HG03095 (cell line): ENCODE results near the gene SCD5.

ENCODE experiments used
- ATAC-seq: cut with Tn5 transposase; IDR thresholded peaks from one replicate; pipeline ENCODE4 v1.9.1; 2021; ENCODE audit warnings: moderate library complexity; ENCODE audit not compliant: unreplicated experiment

Gene SCD5

DNA sequence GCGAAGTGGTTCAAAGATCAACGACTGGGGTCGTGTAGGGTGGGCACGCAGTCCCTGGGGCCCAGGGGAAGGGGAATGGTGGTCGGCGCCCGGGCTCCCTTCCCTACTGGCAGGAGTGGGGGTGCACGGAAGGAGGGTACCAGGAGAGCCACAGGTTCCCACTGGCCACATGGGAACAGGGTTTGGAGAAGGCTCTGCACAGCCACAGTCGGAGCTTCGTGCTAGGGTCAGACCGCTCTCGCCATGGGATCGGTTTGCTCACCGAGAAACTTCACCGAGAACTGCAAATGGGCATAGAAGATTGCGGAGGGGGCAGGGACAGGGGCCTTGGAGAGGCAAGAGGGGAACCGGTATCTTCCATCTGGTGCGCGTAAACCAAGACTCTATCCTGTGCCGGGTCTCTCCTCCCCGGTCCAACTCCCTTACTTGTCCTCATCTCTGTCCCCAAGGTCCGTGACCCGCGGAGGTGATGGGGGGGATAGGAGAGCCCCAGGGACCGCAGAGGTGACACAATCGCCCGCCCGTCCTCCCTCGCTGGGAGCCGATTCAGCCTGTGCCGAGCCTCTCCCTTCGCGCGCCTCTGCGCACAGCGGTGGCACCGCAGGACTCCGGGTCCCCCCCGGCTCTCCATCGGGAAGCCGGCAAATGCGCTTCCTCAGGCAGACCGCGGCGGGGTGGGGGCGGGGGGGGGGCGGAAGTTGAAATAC, 1.0 kb downstream of the SCD5 start:
- ATAC-seq: no peak

DNA sequence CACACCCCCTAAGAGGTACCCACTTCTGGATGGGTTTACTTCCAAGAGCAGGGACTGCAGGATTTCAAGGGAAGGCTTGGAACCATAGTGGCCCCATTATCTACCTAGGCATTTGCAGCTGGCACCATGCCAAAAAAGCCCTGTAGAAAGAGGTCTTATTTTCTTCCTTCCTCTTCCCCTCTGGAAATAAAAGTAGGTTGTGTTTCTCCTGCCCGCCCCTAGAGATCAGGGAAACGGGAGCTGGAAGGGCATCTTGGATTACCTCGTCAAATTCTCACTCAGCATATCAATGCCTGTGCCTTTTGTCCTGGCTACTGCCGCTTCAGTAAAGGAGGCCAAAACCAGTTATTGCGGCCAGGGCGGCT, 1.6 kb downstream of the SCD5 start:
- ATAC-seq: no peak

GRCh38 chr4:82792912-82793649, 5.5 kb downstream of the SCD5 start:
- ATAC-seq: no peak

DNA sequence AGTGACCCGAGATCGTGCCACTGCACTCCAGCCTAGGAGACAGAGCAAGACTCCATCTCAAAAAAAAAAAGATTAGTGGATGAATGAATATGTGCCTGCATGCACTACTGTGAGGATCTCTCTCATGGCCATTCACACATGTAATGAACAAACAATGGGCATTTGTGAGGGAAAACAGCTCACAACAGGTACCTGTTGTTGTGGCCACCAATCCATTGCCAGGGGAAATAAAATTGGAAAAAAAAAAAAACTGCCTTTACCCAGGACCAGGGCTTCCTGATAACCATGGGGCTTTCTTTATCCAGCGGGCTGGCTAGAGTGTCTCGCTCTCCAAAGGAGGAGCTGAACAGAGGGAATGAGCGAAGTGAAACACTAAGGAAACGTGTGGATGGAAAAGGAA, 7.4 kb downstream of the SCD5 start:
- no peak for ATAC-seq

DNA sequence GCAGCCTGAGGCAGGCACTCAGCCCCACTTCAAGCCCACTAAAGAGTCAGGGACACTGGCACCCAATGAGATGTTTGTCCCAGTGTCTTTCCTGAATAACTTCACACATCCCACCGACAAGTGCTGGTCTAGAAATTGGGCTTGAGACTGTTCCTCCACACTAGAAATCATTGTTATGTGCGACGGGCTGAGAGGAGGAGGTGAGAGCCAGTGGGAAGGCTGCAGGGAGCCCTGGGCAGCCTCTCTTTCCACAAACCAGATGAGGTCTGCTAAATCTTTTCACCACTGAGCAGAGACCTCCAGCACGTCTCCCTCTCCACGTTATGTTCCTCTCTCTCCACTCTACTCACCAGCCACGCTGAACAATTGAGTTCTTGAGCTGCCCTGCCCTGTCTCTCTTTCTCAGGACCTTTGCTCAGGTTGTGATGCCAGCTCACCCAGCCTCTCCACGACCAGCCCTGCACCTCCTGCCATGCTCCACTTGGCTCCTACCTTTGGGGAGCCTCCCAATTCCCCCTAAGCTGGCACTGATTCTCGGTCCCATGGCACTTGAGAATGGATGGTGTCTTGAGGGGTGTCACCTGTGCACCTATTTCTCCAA, 8.4 kb downstream of the SCD5 start:
- no peak for ATAC-seq

- ATAC-seq: no peak
These were observed 9.4 kb downstream of the SCD5 start for GRCh38 chr4:82789025-82789776.

DNA sequence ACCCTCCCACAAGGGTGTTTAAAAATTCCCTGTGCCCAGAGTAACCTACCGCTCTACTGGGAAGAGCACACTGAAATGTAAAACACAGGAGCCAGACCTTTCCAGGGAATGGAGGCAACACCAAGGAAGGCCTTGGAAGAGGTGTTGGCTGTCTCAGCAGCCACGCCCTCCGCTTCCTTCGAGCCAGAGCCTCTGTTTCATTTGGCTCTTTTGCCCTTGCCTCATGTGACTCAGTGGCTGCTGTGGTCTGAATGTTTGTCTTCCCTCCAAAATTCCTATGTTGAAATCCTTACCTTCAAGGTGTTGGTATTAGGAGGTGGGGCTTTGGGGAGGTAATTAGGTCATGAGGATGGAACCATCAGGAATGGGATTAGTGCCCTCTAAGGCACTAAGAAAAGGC, 11.3 kb downstream of the SCD5 start:
- no peak for ATAC-seq

DNA sequence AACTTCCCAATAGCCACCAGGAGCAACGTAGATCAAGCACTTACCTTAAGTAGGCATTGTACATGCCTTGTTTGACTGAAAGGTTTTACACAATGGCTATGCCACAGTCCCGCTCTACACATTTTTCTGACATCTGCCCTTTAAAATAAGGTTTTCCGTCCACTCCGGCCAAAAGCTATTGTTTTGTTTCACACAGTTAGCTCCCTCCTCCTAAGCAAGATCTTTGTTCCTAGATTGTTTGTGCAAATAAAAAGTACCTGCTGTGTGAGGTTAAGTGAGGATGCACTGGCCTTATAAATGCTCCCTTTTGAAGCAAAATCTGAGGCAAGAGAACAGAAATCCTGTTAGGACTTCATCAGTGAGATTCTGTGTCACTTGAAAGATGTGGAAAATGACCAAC, 11.8 kb downstream of the SCD5 start:
- no peak for ATAC-seq

GRCh38 chr4:82785611-82786400, 12.8 kb downstream of the SCD5 start:
- no peak for ATAC-seq

- ATAC-seq: no peak
These were observed 13.7 kb downstream of the SCD5 start for GRCh38 chr4:82784681-82785610.

- no peak for ATAC-seq
These were observed 15.8 kb downstream of the SCD5 start for GRCh38 chr4:82782626-82783345.

- no peak for ATAC-seq
These were observed 17.8 kb downstream of the SCD5 start for GRCh38 chr4:82780752-82781231.

DNA sequence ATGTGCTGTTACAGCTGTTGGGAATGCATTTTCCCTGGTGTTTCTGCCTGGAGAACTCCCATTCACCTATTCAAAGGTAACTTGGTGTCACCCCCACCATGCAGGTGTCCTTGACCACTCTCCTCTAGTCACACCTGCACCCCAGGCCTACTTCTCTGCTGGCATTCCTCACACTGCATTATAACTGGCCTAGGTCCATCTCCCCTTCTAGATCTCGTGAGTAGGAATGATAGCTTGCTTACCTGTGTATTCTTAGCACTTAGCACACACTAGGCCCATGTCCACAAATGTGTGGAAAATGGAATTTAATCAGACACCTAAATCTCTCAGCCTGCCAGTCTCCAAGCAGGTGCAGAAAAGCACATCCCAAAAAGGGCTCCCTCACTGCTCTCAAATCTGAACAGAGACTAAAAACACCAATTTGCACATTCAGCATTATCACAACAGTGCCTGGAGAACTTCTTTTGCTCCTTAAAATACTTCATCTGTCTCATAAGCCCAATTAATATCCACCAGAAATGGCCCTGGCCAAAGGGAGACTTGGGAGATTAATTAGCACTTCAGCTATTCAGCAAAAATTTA, 18.3 kb downstream of the SCD5 start:
- ATAC-seq: no peak

GRCh38 chr4:82779032-82779431, 19.6 kb downstream of the SCD5 start:
- ATAC-seq: no peak

GRCh38 chr4:82777857-82778525, 20.6 kb downstream of the SCD5 start:
- ATAC-seq: no peak

DNA sequence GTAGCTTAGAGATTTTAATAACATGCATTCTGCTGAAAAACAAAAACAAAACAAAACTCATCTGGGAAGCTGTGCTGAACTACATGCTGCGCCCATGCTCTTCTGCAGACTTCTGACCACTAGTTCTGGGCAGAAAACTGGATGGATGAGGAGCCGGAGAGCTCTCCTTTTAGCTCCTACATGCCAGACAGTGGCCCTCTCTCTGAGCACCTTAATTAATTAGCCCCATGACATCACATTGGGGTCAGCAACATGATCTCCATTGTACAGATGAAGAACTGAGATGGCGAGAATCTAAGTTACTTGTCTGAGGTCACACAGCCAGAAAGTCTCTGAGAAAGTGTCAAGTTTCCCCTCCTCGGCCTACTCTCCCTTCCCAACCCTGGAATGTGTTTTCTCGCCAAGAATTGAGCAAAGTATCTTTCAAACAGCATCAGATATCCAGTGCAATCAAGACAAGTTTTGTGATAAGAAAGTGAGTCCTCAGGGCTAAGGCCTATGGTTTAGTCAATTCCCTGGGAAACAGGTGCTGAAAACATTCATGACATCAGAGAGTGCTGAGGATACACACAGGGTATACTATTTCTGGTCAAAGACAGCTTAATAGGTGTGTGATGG, 21.6 kb downstream of the SCD5 start:
- no peak for ATAC-seq

- no peak for ATAC-seq
These were observed 23.4 kb downstream of the SCD5 start for GRCh38 chr4:82775243-82775642.
